Type B pancreatic cell (in vitro differentiated cells): ENCODE results near the gene ZDHHC14. TPM values are rescaled to one million over a fixed set of nuclear protein-coding genes. Genes with fewer than 3 reads are reported as not detected.
"Not testable (repeated sequence)": the region's sequence is repeated elsewhere in the genome, so short reads cannot be mapped to it uniquely, and the experiment has no call there.

Experiments used
- DNase-seq: peaks from one replicate; pipeline ENCODE4 v3.0.0; 2021; ENCODE audit warnings: mixed read lengths; ENCODE audit not compliant: unreplicated experiment; ENCODE audit errors: extremely low spot score
- H3K27ac Mint-ChIP-seq: 2 replicates; pipeline ENCODE4 v1.8.0; 2021; ENCODE audit warnings: mild to moderate bottlenecking, mixed read lengths
- H3K27me3 Mint-ChIP-seq: 2 replicates; pipeline ENCODE4 v1.8.0; 2021; ENCODE audit warnings: mixed read lengths
- H3K36me3 Mint-ChIP-seq: 2 replicates; pipeline ENCODE4 v1.8.0; 2021; ENCODE audit warnings: mixed read lengths
- H3K4me1 Mint-ChIP-seq: one replicate; pipeline ENCODE4 v1.8.0; 2021; ENCODE audit warnings: mixed read lengths; ENCODE audit not compliant: unreplicated experiment
- H3K4me3 Mint-ChIP-seq: 2 replicates; pipeline ENCODE4 v1.8.0; 2021; ENCODE audit warnings: mild to moderate bottlenecking, mixed read lengths
- H3K9me3 Mint-ChIP-seq: 2 replicates; pipeline ENCODE4 v1.8.0; 2021; ENCODE audit warnings: mixed read lengths
- CTCF ChIP-seq: fragments of 200-600 bp; sonication (generic); conservative IDR thresholded peaks from 2 replicates; pipeline ENCODE4 v1.5.0; 2021; ENCODE audit warnings: antibody characterized with exemption, mild to moderate bottlenecking
- total RNA-seq: library from RNA; stranded (reverse); gene quantifications from 2 replicates; pipeline ENCODE4 v1.2.1, GENCODE V29; 2021; ENCODE audit warnings: low replicate concordance

ZDHHC14 gene
- total RNA-seq, 1 donor from 2014 or later = 11.1 TPM

DNA sequence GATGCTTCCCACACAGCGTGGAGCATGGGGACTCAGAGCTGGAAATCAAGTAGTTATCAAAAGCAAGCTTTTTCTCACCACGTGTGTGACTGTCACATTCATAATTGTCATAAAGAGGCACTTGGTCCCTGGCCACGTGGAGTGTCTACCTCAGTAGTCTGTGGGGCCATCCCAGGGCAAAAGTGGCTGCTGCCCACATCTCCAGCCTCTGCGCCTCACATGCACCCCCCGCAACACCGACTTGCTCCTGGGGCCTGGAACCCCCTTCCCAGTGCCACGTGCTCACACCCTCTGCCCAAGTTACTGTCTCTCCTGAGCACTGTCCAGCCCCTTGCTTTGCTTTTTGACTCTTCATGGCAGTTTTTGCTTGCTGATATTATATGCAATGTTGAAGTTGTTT lies 308.9 kb downstream of the ZDHHC14 start:
- no peaks in the 10 kb centered on the region for H3K36me3 Mint-ChIP-seq
- DNase-seq = no peak
- H3K4me3 Mint-ChIP-seq = no peak overlapping the region
- TF ChIP-seq CTCF = no peak
- H3K27ac Mint-ChIP-seq = no peak overlapping the region
- H3K4me1 Mint-ChIP-seq = no peaks in the 10 kb centered on the region
- H3K9me3 Mint-ChIP-seq = no peaks in the 10 kb centered on the region
- H3K27me3 Mint-ChIP-seq = peaks cover 13% of the 10 kb centered on the region

DNA sequence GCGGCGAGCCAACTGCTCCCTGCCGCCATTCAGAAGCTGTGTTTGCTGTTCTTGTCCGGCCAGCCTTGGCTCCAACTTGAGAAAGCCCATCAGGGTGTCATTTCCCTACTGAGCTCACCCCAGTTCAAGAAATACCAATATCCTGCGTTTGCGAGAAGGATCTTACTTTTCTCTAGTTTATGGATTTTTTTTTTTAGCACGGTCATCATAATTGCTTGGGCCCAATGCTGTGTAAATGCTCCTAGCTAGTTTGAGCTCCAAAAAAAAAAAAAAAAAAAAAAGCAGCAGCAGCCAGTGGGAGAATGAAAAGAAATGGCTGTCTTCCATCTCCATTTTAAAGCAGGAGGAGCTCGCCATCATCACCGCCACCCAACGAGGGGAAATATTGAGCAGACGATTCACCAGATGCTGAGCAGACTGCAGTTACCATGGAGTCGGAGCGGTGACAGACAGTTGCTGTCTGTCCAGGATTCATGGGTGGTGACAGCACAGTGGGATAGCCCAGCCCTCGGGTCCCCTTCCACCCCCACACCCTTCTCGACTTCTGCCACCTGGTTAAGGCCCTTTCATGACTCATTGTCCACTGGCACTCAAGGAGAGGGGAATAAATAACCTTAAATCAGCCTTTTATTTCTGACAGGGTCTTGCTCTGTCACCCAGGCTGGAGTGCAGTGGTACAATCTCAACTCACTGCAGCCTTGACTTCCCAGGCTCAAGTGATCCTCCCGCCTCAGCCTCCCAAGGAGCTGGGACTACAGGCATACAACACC lies 309.6 kb downstream of the ZDHHC14 start:
- no peak for DNase-seq
- Mint-ChIP-seq H3K36me3 (no peaks in the 10 kb centered on the region), H3K4me1 (no peaks in the 10 kb centered on the region), H3K9me3 (no peaks in the 10 kb centered on the region), H3K4me3 (no peak overlapping the region), H3K27me3 (peaks cover 13% of the 10 kb centered on the region), H3K27ac (no peak overlapping the region)
- no peak for TF ChIP-seq CTCF

DNA sequence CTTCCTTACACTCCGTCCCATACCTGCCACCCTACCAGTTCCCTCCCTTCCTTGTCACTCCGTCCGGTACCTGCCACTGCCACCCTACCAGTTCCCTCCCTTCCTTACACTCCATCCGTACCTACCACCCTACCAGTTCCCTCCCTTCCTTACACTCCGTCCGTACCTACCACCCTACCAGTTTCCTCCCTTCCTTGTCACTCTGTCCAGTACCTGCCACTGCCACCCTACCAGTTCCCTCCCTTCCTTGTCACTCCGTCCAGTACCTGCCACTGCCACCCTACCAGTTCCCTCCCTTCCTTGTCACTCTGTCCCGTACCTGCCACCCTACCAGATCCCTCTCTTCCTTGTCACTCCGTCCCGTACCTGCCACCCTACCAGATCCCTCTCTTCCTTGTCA lies 310.6 kb downstream of the ZDHHC14 start:
- H3K36me3 Mint-ChIP-seq, H3K4me3 Mint-ChIP-seq, DNase-seq, H3K4me1 Mint-ChIP-seq, H3K27ac Mint-ChIP-seq, H3K9me3 Mint-ChIP-seq: not testable (repeated sequence)
- peaks cover 13% of the 10 kb centered on the region for H3K27me3 Mint-ChIP-seq

- no peak for TF ChIP-seq CTCF
- no peaks in the 10 kb centered on the region for H3K4me1 Mint-ChIP-seq
- no peak overlapping the region for H3K4me3 Mint-ChIP-seq
Observed at GRCh38 chr6:157693867-157694266, 312.9 kb downstream of the ZDHHC14 start.

GRCh38 chr6:157695301-157696040 lies 314.5 kb downstream of the ZDHHC14 start:
- Mint-ChIP-seq H3K9me3 (peaks cover 7% of the 10 kb centered on the region), H3K4me1 (no peaks in the 10 kb centered on the region), H3K27ac (no peak overlapping the region), H3K36me3 (no peaks in the 10 kb centered on the region), H3K4me3 (no peak overlapping the region), H3K27me3 (peaks cover 9% of the 10 kb centered on the region)
- no peak for TF ChIP-seq CTCF
- no peak for DNase-seq

More at GRCh38 chr6:157693867-157694266, 312.9 kb downstream of the ZDHHC14 start:
- no peak for DNase-seq
- H3K27ac Mint-ChIP-seq = no peak overlapping the region
- peaks cover 7% of the 10 kb centered on the region for H3K9me3 Mint-ChIP-seq
- peaks cover 13% of the 10 kb centered on the region for H3K27me3 Mint-ChIP-seq
- no peaks in the 10 kb centered on the region for H3K36me3 Mint-ChIP-seq
